Skeletal muscle cell (primary cell): ENCODE data around the gene RHBDD2.
"Not testable (repeated sequence)": the region's sequence is repeated elsewhere in the genome, so short reads cannot be mapped to it uniquely, and the experiment has no call there.

Experiments used
- DNase-seq: peaks from one replicate; pipeline ENCODE4 v3.0.0-alpha.2; 2010; ENCODE audit warnings: low read depth
- H3K4me3 ChIP-seq: 2 replicates; pipeline ENCODE4 v1.5.1; 2011; ENCODE audit warnings: low read depth, mild to moderate bottlenecking, control low read depth, low read length, moderate library complexity

The RHBDD2 gene

GRCh38 chr7:75878769-75879611, at the start of gene RHBDD2:
Gene RHBDD2 (plus strand): TSS chr7:75879034. CDS start chr7:75879083, 49 bp downstream.
- DNase-seq, result peak; percentile 69

GRCh38 chr7:75829656-75830055, 49.2 kb upstream of the RHBDD2 start:
- H3K4me3 ChIP-seq, DNase-seq: not testable (repeated sequence)

More at GRCh38 chr7:75878769-75879611, at the start of gene RHBDD2:
- H3K4me3 ChIP-seq, result peak within 1 kb of the TSS; percentile 79

DNA sequence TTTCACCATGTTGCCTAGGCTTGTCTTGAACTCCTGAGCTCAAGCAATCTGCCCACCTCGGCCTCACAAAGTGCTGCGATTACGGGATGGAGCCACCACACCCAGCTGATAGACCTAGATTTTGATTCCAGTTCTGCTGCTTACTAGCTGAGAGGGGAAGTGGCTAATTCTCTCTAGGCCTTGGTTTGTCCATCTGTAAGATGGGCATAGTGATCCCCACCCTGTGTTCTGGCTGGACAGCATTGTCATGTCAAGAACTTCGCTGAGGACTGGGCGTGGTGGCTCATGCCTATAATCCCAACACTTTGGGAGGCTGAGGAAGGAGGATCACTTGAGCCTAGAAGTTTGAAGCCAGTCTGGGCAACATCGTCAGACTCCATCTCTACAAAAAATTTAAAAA, 47.9 kb upstream of the RHBDD2 start:
- H3K4me3 ChIP-seq, result no peak overlapping the region

DNA sequence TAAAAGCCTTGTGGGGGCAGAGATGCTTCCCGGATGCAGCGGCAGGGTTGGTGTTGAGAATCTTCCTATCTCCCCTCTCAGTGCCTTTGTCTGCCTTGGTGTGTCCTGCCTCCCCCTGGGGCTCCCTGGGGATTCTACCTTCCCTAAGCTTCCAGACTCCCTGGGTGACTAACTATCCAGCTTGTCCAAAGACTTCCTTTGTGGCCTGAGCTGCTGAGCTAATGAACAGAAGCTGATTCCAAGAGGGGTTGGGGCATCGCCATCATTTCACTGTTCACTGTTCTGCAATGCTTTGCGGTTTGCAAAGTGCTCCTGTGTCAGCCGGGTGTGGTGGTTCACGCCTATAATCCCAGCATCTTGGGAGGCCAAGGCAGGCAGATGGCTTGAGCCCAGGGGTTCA, 45.2 kb upstream of the RHBDD2 start:
- not testable (repeated sequence) for H3K4me3 ChIP-seq, DNase-seq

More for the DNA sequence above, 47.9 kb upstream of the RHBDD2 start:
- DNase-seq, result no peak

- DNase-seq, result no peak
- H3K4me3 ChIP-seq, result no peak overlapping the region
These were observed 43.0 kb upstream of the RHBDD2 start for GRCh38 chr7:75835688-75836285.

- DNase-seq, result no peak
- no peak overlapping the region for H3K4me3 ChIP-seq
These were observed 42.0 kb upstream of the RHBDD2 start for GRCh38 chr7:75836798-75837197.

DNA sequence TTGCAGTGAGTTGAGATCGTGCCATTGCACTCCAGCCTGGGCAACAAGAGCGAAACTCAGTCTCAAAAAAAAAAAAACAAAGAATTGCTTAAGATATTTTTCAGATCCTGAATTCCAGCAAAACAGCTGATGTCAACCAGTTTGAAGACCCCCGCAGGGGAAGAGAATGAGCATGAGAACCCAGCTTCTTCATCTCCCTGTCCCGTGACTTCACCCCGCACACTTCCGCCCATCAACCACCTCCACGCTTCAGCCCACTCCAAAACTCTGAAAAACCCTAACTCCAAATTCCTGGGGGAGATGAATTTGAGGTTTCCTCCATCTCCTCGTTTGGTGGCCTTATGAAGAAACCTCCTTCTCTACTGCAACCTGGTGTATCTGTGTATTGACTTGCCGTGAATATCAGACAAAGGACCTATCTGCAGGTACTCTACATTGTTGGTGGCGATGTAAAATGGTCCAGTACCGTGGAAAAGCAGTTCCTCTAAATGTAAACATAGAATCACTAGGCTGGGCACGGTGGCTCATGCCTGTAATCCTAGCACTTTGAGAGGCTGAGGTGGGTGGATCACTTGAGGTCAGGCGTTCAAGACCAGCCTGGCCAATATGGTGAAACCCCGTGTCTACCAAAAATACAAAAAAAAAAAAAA, 40.4 kb upstream of the RHBDD2 start:
- DNase-seq, H3K4me3 ChIP-seq: not testable (repeated sequence)

DNA sequence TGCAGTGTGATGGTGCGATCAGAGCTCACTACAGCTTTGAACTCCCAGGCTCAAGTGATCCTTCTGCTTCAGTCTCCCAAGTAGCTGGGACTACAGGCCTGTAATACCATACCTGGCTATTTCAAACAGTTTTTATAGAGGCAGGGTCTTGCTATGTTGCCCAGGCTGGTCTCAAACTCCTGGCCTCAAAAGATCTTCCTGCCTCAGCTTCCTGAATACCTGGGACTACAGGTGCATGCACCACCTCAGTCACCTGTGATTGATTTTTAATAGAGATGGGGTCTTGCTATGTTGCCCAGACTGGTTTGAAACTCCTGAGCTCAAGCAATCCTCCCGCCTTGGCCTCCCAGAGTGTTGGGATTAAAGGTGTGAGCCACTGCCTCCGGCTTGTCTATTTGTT, 38.8 kb upstream of the RHBDD2 start:
- no peak for DNase-seq
- H3K4me3 ChIP-seq, result no peak overlapping the region

DNA sequence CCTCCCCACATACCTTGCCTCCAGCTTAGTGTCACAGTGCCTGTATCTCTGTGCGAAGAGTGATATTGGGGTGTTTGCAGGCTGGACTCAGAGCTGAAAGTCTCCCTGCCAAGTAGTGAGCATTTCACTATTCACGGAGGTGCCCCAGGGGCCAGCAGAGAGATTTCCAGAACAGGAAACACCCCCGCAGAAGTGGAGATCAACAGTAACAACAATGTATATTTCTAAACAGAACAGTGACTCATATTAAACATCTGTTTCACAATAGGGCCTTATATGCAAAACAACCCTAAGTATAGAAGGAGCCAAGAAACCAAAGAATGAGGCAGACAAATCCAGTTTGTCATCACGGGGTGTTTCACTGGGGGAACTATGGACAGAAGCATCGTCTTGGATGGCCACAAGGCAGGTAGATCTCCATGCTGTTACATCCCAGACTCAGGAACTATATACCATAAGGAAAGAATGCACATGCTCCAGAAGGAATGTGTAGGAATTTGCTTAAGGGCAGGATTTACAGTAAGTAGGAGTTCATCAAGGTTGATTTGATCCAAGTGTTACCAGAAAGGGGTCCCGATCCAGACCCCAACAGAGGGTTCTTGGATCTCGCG, 35.9 kb upstream of the RHBDD2 start:
- H3K4me3 ChIP-seq, result peak overlapping the region; percentile 28
- peak; percentile 84 for DNase-seq

GRCh38 chr7:75843613-75844116, 35.2 kb upstream of the RHBDD2 start:
- DNase-seq, result no peak
- H3K4me3 ChIP-seq, result no peak overlapping the region

DNA sequence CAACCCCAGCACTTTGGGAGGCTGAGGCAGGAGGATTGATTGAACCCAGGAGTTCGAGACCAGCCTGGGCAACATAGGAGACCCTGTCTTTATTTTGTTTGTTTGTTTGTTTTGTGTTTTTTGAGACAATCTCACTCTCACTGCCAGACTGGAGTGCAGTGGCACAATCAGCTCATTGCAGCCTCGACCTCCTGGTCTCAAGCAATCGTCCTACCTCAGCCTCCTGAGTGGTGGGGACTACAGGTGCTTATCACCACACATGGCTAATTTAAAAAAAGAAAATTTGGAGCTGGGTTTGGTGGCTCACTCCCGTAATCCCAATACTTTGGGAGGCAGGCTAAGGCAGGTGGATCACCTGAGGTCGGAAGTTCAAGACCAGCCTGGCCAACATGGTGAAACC, 34.7 kb upstream of the RHBDD2 start:
- no peak overlapping the region for H3K4me3 ChIP-seq
- DNase-seq, result no peak

- H3K4me3 ChIP-seq, DNase-seq: not testable (repeated sequence)
These were observed 33.7 kb upstream of the RHBDD2 start for GRCh38 chr7:75845132-75845531.

DNA sequence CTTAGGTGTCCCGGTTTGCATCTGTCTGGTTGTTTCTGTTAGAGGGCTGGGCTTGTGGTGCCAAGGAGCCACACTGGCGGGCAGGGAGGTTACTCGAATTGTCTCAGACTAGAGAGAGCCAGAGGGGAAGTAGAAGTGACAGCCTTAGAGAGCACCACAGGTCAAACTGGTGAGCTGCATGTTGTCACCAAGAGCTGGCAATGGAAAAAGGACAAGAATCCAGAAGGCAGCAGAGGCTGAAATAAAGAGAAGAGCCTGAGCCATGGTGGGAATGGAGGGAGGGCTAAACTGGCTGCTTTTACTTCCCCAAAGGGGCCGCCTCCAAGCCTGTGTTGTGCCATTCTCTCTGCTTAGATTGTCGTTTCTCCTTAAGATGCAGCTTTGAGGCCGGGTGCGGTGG, 31.1 kb upstream of the RHBDD2 start:
- H3K4me3 ChIP-seq, result no peak overlapping the region
- no peak for DNase-seq

- no peak overlapping the region for H3K4me3 ChIP-seq
- no peak for DNase-seq
These were observed 29.3 kb upstream of the RHBDD2 start for GRCh38 chr7:75849573-75849972.

- DNase-seq, result no peak
- H3K4me3 ChIP-seq, result no peak overlapping the region
These were observed 28.6 kb upstream of the RHBDD2 start for GRCh38 chr7:75850235-75850634.

- no peak overlapping the region for H3K4me3 ChIP-seq
- DNase-seq, result no peak
These were observed 24.6 kb upstream of the RHBDD2 start for GRCh38 chr7:75854233-75854632.

- not testable (repeated sequence) for DNase-seq, H3K4me3 ChIP-seq
These were observed 24.0 kb upstream of the RHBDD2 start for GRCh38 chr7:75854813-75855345.

GRCh38 chr7:75856536-75856935, 22.3 kb upstream of the RHBDD2 start:
- no peak for DNase-seq
- H3K4me3 ChIP-seq, result no peak overlapping the region

DNA sequence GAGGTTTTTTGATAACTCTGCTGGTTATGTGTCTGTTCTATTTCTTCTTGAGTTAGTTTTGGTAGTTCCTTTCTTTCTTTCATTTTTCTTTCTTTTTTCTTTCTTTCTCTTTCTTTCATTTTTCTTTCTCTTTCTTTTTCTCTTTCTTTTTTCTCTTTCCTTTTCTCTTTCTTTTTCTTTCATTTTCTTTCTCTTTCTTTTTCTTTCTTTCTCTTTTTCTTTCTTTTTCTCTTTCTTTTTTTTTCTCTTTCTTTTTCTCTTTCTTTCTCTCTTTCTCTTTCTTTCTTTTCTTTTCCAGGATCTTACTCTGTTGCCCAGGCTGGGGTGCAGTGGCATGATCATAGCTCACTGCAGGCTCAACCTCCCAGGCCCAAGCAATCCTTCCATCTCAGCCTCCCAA, 20.4 kb upstream of the RHBDD2 start:
- no peak for DNase-seq
- no peak overlapping the region for H3K4me3 ChIP-seq

DNA sequence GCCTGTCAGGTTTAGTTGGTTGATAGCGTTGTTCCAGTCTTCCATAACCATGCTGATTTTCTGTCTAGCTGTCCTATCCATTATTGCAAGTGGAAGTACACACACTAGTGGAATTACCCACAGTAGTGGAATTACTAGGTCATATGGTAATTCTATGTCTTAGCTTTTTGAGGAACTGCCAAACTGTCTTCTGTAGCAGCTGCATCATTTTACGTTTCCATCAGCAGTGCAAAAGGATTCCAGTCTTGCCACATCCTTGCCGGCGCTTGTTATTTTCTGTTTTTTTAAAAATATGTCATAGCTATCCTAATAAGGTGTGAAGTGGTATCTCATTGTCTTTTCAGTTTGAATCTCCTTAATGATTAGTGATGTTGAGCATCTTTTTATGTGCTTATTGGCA, 17.2 kb upstream of the RHBDD2 start:
- H3K4me3 ChIP-seq, result no peak overlapping the region
- DNase-seq, result no peak
